ENCODE measurements around the gene BBC3.

BBC3 gene

DNA sequence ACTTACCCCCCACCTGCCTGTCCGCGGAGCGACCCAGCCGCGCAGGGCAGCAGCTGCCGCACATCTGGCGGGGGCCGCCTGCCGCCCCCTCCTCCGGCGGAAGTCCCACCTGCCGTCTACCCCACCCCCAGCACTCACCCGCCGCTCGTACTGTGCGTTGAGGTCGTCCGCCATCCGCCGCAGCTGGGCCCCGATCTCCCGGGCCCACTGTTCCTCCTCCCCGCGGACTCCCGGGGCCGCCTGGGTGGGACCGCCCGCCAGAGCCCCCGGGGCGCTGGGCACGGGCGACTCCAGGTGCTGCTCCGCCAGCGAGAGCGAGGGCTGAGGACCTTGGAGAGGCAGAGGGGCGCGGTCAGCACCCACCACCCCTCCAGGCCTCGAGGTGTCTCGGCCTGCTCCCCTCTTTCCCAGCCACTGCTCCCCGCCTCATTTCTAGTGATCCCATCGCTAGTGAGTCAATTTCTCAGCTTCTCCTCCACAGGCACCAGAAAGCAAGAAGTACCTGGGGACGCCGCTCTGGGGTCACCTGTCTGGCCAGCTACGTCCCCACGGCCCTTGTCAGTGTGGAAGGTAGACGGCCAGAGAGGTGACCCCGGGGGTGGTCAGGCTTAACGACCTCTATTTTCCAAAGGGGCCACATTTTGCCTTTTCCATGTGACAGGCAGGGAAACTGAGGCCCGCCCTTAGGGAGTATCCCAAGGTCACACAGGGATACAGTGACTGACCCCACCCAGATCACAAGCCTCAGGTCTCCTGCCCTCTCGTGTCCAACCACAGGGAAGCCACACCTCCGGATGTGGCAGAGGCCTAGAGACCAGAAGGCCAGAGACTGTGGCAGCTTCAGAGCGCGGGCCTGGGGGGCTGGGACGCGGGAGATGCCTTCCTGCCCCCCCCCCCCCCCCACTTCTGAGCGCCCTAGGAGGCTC is 4.3 kb downstream of the BBC3 start:
- Histone ChIP-seq H3K27me3 (ENCODE audit: control insufficient read depth in 5 of 5, insufficient read depth in 4 of 5, low read length in 5 of 5) (no peaks in the 10 kb centered on the region), H3K9me3 (ENCODE audit: control insufficient read depth in 5 of 5, low read length in 5 of 5) (no peaks in the 10 kb centered on the region), H3K9ac (ENCODE audit: low read length in 5 of 5) (peak overlapping the region; percentile 48 to 93 (median 85)), H3K4me1 (ENCODE audit: control insufficient read depth in 5 of 5, insufficient read depth in 5 of 5, low read length in 5 of 5) (peaks cover 10 to 53% (median 48%) of the 10 kb centered on the region in 5 donors), H3K4me3 (ENCODE audit: low read depth in 1 of 5, low read length in 5 of 5) (peak overlapping the region; percentile 66 to 84 (median 71)), H3K27ac (ENCODE audit: low read depth, low read length) (peak overlapping the region; percentile 96), H3K36me3 (ENCODE audit: control insufficient read depth in 5 of 5, insufficient read depth in 5 of 5, low read length in 5 of 5) (peaks cover 0 to 12% (median 6%) of the 10 kb centered on the region in 5 donors)

DNA sequence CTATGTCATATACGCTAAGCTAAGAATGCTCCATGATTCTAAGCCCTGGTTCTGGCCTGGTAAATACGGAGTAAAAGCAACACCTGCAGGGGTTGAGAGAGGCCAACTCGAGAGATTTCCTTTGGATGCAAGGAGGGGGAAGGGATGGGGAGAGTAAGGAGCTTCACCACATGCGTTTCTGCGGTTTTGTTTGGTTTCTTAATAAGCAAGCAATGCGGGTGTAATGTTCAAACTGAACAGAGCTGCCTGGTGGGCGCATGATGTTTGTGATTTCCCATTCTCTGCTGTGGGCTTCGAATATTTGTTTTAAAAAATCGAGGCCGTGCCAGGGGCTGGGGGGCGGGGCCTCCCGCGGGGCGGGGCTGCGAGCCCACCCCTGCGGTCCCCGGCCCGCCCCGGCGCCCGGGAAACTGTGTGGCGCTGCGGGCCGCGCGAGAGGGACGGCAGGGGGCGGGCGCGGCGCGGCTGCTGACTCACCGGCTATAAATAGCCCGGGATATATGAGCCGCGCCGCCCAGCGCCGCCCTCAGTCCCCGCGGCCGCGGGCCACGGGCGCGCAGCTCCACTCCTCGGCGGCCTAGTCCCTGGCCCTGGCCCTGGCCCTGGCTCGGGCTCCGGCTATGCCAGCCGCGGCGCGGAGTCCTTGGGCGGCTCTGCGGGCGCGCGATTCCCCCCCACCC is 5.1 kb downstream of the BBC3 start:
- H3K27ac ChIP-seq (ENCODE audit: low read depth, low read length) = peak overlapping the region; percentile 96
- peaks cover 0 to 20% (median 14%) of the 10 kb centered on the region in 5 donors for H3K36me3 ChIP-seq (ENCODE audit: control insufficient read depth in 5 of 5, insufficient read depth in 5 of 5, low read length in 5 of 5)
- H3K9me3 ChIP-seq (ENCODE audit: control insufficient read depth in 5 of 5, low read length in 5 of 5) = no peaks in the 10 kb centered on the region
- H3K4me3 ChIP-seq (ENCODE audit: low read depth in 1 of 5, low read length in 5 of 5) = peak overlapping the region; percentile 62 to 84 (median 66)
- peak overlapping the region; percentile 63 to 93 (median 85) for H3K9ac ChIP-seq (ENCODE audit: low read length in 5 of 5)
- H3K4me1 ChIP-seq (ENCODE audit: control insufficient read depth in 5 of 5, insufficient read depth in 5 of 5, low read length in 5 of 5) = peaks cover 6 to 47% (median 43%) of the 10 kb centered on the region in 5 donors
- H3K27me3 ChIP-seq (ENCODE audit: control insufficient read depth in 5 of 5, insufficient read depth in 4 of 5, low read length in 5 of 5) = no peaks in the 10 kb centered on the region

DNA sequence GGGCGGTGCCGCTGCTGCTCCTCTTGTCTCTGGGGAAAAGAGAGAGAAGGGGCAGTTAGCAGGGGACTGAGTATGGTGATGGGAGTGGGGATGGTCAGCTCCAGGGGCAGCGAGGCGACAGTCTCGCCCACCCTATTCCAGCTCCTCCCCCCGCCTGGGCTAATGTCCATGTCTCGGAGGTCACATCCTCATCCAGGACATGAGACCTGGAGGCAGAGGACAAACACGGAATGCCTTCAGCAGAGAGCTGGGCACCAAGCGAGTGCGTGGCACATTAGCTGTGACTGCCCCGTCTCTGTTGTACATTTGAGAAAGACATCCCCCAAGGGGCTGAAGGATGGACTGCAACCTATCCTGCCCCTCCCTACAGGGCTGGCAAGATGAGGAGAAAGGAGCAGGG is 9.1 kb downstream of the BBC3 start:
- Histone ChIP-seq H3K4me1 (ENCODE audit: control insufficient read depth in 5 of 5, insufficient read depth in 5 of 5, low read length in 5 of 5) (peaks cover 3 to 13% (median 11%) of the 10 kb centered on the region in 5 donors), H3K27ac (ENCODE audit: low read depth, low read length) (no peak overlapping the region), H3K4me3 (ENCODE audit: low read depth in 1 of 5, low read length in 5 of 5) (no peak overlapping the region), H3K9me3 (ENCODE audit: control insufficient read depth in 5 of 5, low read length in 5 of 5) (no peaks in the 10 kb centered on the region), H3K27me3 (ENCODE audit: control insufficient read depth in 5 of 5, insufficient read depth in 4 of 5, low read length in 5 of 5) (no peaks in the 10 kb centered on the region), H3K36me3 (ENCODE audit: control insufficient read depth in 5 of 5, insufficient read depth in 5 of 5, low read length in 5 of 5) (peaks cover 0 to 25% (median 14%) of the 10 kb centered on the region in 5 donors), H3K9ac (ENCODE audit: low read length in 5 of 5) (no peak overlapping the region)

DNA sequence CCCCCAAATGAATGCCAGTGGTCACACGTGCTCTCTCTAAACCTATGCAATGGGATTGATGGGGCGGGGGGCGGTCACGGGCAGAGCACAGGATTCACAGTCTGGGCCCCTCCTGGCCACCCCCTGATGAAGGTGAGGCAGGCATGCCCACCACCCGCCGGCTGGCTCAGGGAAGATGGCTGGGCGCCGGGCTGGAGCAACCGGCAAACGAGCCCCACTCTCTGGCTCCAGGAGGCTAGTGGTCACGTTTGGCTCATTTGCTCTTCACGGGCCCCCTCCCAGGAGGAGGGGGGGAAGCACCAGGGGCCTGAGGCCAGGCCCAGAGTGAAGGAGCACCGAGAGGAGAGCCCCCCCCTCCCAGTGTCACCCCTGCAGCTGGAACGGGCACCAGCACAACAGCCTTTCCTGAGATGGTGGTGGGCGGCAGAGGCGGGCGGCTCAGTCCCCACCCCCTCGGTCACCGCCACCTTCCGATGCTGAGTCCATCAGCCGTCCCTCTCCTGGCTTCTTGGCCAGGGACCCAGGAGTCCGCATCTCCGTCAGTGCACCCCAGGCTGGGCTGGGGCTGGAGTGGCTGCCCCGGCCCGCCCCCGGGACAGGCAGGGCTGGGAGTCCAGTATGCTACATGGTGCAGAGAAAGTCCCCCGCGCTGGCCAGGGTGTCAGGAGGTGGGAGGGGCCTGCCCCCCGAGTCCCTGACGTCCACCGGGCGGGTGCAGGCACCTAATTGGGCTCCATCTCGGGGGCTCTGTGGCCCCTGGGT is 9.7 kb downstream of the BBC3 start:
- Histone ChIP-seq H3K9ac (ENCODE audit: low read length in 5 of 5) (no peak overlapping the region), H3K27me3 (ENCODE audit: control insufficient read depth in 5 of 5, insufficient read depth in 4 of 5, low read length in 5 of 5) (no peaks in the 10 kb centered on the region), H3K4me3 (ENCODE audit: low read depth in 1 of 5, low read length in 5 of 5) (no peak overlapping the region), H3K27ac (ENCODE audit: low read depth, low read length) (no peak overlapping the region), H3K4me1 (ENCODE audit: control insufficient read depth in 5 of 5, insufficient read depth in 5 of 5, low read length in 5 of 5) (peaks cover 3 to 7% (median 5%) of the 10 kb centered on the region in 5 donors), H3K36me3 (ENCODE audit: control insufficient read depth in 5 of 5, insufficient read depth in 5 of 5, low read length in 5 of 5) (peaks cover 0 to 25% (median 14%) of the 10 kb centered on the region in 5 donors), H3K9me3 (ENCODE audit: control insufficient read depth in 5 of 5, low read length in 5 of 5) (no peaks in the 10 kb centered on the region)

DNA sequence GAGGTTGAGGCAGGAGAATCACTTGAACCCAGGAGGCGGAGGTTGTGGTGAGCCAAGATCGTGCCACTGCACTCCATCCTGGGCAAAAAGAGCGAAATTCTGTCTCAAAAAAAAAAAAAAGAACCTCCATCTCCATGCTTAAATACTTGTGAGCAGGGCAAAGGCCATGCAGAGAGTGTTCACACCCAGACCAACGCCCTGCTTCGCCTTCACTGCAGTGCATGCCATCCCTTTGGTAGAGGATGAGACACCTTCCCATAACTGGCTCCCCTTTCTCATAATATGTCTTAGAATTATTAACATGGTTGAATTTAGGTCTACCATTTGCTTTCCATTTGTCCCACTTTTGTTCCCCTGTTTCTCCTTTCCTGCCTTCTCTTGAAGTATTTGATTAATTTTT is 15.4 kb downstream of the BBC3 start:
- Histone ChIP-seq H3K27ac (ENCODE audit: low read depth, low read length) (no peak overlapping the region), H3K4me1 (ENCODE audit: control insufficient read depth in 5 of 5, insufficient read depth in 5 of 5, low read length in 5 of 5) (peaks cover 0 to 5% (median 5%) of the 10 kb centered on the region in 5 donors), H3K9ac (ENCODE audit: low read length in 5 of 5) (no peak overlapping the region), H3K27me3 (ENCODE audit: control insufficient read depth in 5 of 5, insufficient read depth in 4 of 5, low read length in 5 of 5) (no peaks in the 10 kb centered on the region), H3K36me3 (ENCODE audit: control insufficient read depth in 5 of 5, insufficient read depth in 5 of 5, low read length in 5 of 5) (peaks cover 0 to 2% (median 0%) of the 10 kb centered on the region in 5 donors), H3K4me3 (ENCODE audit: low read depth in 1 of 5, low read length in 5 of 5) (no peak overlapping the region), H3K9me3 (ENCODE audit: control insufficient read depth in 5 of 5, low read length in 5 of 5) (no peaks in the 10 kb centered on the region)

DNA sequence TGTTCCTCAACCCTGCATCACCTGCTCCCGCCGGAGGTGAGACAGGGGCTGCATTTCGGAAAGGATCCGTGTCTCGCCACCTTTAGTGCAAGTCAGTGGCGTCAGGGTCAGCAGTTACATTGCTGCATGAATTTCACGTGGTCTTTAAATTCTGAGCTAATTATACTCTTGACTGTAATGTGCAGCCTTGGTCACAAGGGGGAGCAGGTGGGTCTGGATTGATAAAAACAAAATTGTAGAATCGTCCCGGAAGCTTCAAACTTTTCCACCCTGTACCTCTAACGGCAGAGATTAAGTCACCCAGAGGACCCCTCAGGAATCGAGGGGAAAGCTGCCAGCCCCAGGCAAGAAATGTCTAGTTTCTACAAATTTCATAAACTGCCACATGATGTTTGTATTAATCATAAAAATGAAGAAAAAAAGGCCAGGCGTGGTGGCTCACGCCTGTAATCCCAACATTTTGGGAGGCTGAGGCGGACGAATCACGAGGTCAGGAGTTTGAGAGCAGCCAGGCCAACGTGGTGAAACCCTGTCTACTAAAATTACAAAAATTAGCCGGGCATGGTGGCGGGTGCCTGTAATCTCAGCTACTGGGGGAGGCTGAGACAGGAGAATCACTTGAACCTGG is 20.2 kb downstream of the BBC3 start:
- peaks cover 0 to 10% (median 8%) of the 10 kb centered on the region in 5 donors for H3K4me1 ChIP-seq (ENCODE audit: control insufficient read depth in 5 of 5, insufficient read depth in 5 of 5, low read length in 5 of 5)
- no peak overlapping the region for H3K4me3 ChIP-seq (ENCODE audit: low read depth in 1 of 5, low read length in 5 of 5)
- H3K9me3 ChIP-seq (ENCODE audit: control insufficient read depth in 5 of 5, low read length in 5 of 5) = no peaks in the 10 kb centered on the region
- no peak overlapping the region for H3K27ac ChIP-seq (ENCODE audit: low read depth, low read length)
- H3K36me3 ChIP-seq (ENCODE audit: control insufficient read depth in 5 of 5, insufficient read depth in 5 of 5, low read length in 5 of 5) = peaks cover 4 to 43% (median 25%) of the 10 kb centered on the region in 5 donors
- H3K27me3 ChIP-seq (ENCODE audit: control insufficient read depth in 5 of 5, insufficient read depth in 4 of 5, low read length in 5 of 5) = no peaks in the 10 kb centered on the region
- H3K9ac ChIP-seq (ENCODE audit: low read length in 5 of 5) = peak overlapping the region in 1 of 5 donors; percentile 19

DNA sequence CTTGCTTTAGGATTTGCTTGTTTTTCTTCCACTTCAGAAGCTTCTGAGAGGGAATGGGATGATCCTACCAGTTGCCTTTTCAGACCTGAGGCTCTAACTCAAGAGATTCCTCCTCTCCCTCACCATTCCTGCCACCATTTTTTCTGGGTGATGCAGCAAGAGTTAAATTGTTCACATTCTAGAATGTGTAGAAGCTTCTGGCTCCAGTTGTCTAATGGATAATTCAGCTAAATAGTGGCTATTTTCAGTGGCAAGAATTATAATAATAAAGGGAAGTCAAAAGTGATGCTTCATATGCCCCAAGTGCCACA is 20.9 kb downstream of the BBC3 start:
- Histone ChIP-seq H3K9ac (ENCODE audit: low read length in 5 of 5) (no peak overlapping the region), H3K9me3 (ENCODE audit: control insufficient read depth in 5 of 5, low read length in 5 of 5) (no peaks in the 10 kb centered on the region), H3K4me1 (ENCODE audit: control insufficient read depth in 5 of 5, insufficient read depth in 5 of 5, low read length in 5 of 5) (peaks cover 0 to 10% (median 8%) of the 10 kb centered on the region in 5 donors), H3K27ac (ENCODE audit: low read depth, low read length) (no peak overlapping the region), H3K27me3 (ENCODE audit: control insufficient read depth in 5 of 5, insufficient read depth in 4 of 5, low read length in 5 of 5) (no peaks in the 10 kb centered on the region), H3K4me3 (ENCODE audit: low read depth in 1 of 5, low read length in 5 of 5) (no peak overlapping the region), H3K36me3 (ENCODE audit: control insufficient read depth in 5 of 5, insufficient read depth in 5 of 5, low read length in 5 of 5) (peaks cover 4 to 50% (median 32%) of the 10 kb centered on the region in 5 donors)

DNA sequence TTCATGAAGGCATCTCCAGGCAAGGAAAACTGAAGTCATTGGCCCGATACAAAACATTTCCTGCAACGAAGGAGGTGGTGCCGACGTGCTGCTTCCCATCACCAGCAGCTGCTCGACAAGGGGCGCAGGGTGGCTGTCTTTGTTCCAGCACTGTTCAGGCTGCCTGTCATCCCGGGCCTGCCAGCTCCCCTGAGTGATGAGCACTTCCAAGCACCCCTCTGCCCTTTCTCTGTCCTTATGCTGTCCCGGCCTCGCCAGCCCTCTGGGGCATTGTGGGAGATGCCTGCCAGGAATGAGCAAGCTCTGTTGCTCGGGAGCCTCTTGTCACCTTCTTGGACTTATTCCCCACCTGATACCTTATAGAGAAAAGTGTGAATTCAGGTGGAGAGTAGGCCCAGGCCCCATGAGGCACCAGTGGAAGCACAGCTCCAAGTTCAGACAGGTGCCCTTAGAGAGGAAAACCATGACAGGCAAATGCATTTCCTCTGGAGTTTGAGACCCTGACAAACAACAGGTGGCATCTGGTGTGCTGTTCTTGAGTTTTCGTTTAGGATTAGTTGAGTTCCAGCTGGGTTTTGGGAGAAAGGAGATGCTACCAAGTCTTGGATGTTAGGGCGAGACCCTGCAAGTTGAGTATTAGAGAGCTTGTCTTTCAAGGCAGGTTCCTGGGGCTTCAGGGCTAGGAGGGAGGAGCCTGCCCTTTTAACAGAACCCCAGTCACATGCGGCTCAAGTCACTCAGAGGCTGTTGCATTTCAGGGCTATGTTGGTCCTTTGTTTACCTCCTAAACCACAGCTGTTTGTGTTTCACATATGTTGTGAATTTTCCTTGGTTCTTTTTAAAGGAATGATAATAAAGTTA is 21.4 kb downstream of the BBC3 start:
- no peak overlapping the region for H3K9ac ChIP-seq (ENCODE audit: low read length in 5 of 5)
- peaks cover 4 to 56% (median 37%) of the 10 kb centered on the region in 5 donors for H3K36me3 ChIP-seq (ENCODE audit: control insufficient read depth in 5 of 5, insufficient read depth in 5 of 5, low read length in 5 of 5)
- no peaks in the 10 kb centered on the region for H3K27me3 ChIP-seq (ENCODE audit: control insufficient read depth in 5 of 5, insufficient read depth in 4 of 5, low read length in 5 of 5)
- no peak overlapping the region for H3K4me3 ChIP-seq (ENCODE audit: low read depth in 1 of 5, low read length in 5 of 5)
- H3K4me1 ChIP-seq (ENCODE audit: control insufficient read depth in 5 of 5, insufficient read depth in 5 of 5, low read length in 5 of 5) = peaks cover 0 to 10% (median 8%) of the 10 kb centered on the region in 5 donors
- no peak overlapping the region for H3K27ac ChIP-seq (ENCODE audit: low read depth, low read length)
- H3K9me3 ChIP-seq (ENCODE audit: control insufficient read depth in 5 of 5, low read length in 5 of 5) = no peaks in the 10 kb centered on the region

DNA sequence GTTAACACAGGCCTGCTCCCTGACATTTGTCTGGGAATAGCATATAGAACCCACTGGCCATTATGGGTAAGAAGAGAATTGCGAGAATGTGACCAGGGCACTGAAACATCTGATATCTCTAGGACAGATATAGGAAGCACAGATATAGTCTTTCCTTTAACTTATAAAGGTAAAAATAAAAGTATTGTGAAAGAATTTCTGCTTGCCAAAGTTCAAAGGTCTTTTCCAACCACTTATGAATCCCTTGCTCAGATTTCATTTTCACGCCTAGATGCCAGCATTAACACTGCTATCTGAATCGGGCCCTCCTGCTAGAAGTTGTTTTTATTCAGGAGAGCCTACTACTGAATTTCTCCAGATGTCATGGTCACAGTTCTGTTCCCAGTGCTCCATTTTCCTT is 27.7 kb downstream of the BBC3 start:
- H3K27ac ChIP-seq (ENCODE audit: low read depth, low read length) = no peak overlapping the region
- H3K36me3 ChIP-seq (ENCODE audit: control insufficient read depth in 5 of 5, insufficient read depth in 5 of 5, low read length in 5 of 5) = peaks cover 6 to 65% (median 42%) of the 10 kb centered on the region in 5 donors
- no peak overlapping the region for H3K4me3 ChIP-seq (ENCODE audit: low read depth in 1 of 5, low read length in 5 of 5)
- no peaks in the 10 kb centered on the region for H3K9me3 ChIP-seq (ENCODE audit: control insufficient read depth in 5 of 5, low read length in 5 of 5)
- H3K4me1 ChIP-seq (ENCODE audit: control insufficient read depth in 5 of 5, insufficient read depth in 5 of 5, low read length in 5 of 5) = peaks cover 0 to 8% (median 0%) of the 10 kb centered on the region in 5 donors
- peak overlapping the region in 1 of 5 donors; percentile 23 for H3K9ac ChIP-seq (ENCODE audit: low read length in 5 of 5)
- no peaks in the 10 kb centered on the region for H3K27me3 ChIP-seq (ENCODE audit: control insufficient read depth in 5 of 5, insufficient read depth in 4 of 5, low read length in 5 of 5)
